22Rv1 (cell line): ENCODE measurements around the gene TGFBR2.

ENCODE experiments used
- H3K27ac ChIP-seq: fragments of 450-650 bp; 2 replicates; pipeline ENCODE4 v1.5.1; 2017
- ZFX ChIP-seq: fragments of 450-650 bp; IDR thresholded peaks from 2 replicates; pipeline ENCODE4 v1.6.1; 2017; ENCODE audit warnings: antibody characterized with exemption, borderline replicate concordance
- TF ChIP-seq, protein P1 (sequence below): fragments of 450-650 bp; IDR thresholded peaks from 2 replicates; pipeline ENCODE4 v1.5.1; 2017; ENCODE audit warnings: mild to moderate bottlenecking

The TGFBR2 gene

DNA sequence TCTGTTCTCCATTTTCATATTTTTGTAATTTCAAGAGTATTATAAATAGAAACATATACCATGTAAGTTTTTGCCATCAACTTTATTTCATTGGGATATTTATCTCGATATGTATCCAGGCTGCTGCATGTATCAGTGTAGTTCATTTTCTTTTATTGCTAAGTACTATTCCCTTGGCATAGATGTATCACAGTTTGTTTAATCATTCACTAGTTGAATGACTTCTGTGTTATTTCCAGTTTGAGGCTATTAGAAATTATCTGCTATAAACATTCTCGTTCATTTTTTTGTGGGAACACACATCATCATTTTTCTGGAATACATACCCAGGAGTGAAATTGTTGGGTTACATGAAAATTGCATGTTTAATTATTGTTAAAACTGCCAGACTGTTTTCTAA is 18.5 kb upstream of the TGFBR2 start:
- no peak overlapping the region for H3K27ac ChIP-seq
- TF ChIP-seq ZFX, result no peak

DNA sequence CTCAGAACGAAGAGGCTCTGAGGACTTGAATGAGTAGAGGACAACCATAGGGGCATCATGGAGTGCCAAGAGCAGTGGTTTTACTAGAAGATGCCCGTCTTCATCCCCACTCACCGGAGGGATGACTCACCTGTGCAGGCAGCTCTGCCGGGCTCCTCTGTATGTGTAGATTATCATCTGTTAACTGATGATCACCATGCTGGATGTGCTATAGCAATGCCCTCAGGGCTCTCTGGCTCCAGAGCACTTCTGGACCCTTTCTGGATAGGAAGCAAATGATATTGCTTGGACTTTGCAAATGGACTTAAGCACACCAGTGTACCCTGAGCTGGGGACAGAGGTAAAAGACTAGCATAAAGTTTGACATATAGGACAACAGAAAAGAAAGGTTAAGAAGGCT is 10.2 kb upstream of the TGFBR2 start:
- TF ChIP-seq ZFX, result no peak
- TF ChIP-seq, protein P1, sequence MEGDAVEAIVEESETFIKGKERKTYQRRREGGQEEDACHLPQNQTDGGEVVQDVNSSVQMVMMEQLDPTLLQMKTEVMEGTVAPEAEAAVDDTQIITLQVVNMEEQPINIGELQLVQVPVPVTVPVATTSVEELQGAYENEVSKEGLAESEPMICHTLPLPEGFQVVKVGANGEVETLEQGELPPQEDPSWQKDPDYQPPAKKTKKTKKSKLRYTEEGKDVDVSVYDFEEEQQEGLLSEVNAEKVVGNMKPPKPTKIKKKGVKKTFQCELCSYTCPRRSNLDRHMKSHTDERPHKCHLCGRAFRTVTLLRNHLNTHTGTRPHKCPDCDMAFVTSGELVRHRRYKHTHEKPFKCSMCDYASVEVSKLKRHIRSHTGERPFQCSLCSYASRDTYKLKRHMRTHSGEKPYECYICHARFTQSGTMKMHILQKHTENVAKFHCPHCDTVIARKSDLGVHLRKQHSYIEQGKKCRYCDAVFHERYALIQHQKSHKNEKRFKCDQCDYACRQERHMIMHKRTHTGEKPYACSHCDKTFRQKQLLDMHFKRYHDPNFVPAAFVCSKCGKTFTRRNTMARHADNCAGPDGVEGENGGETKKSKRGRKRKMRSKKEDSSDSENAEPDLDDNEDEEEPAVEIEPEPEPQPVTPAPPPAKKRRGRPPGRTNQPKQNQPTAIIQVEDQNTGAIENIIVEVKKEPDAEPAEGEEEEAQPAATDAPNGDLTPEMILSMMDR, result no peak
- peak overlapping the region; percentile 79; the same call in 1 of the 2 replicates for H3K27ac ChIP-seq

DNA sequence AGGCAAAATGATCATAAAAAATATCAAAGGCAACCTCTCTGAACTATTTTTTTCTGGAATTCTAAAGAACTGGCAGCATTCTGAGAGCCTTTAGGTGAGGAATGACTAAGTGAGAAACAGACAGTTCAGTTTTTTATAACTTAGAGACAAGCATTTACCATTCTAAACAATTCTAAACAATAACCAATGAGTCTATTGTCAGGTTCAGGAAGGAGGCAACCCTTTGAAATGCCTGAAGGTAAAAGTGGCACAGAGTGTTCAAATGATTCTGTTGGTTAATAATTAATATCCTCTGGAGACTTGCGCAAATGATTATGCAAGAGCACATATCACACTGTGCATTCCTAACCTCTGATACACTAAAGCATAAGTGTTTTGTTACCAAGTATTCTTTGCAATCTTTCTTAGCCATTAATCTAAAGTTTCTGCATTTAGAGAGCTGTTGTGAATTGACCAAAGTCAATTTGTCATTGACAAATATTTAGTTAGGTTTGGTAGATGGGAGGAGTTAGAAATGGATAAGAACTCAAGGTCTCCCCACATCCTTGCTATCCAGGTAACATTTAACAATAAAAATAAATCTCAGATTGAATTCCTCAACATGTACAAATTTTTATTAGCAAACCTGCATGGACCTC is 9.2 kb upstream of the TGFBR2 start:
- H3K27ac ChIP-seq, result peak overlapping the region; percentile 79
- TF ChIP-seq, protein P1, result no peak
- no peak for TF ChIP-seq ZFX

DNA sequence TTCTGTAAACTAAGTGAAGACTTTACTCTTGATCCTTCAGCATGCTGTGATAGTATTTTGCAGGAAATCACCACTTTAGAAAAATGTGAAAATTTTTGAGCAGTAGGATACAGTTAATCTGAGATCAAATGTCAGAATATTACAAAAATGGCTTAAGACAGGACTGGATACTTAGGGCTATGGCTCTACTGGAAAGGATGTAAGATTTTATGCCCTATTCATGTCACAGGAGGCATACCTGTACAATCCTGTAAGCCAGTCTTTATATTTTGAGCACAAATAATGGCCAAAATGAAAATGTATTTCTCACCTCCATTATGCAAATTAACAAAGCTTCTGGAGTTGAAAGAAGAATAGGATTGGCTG is 8.6 kb upstream of the TGFBR2 start:
- H3K27ac ChIP-seq, result peak overlapping the region; percentile 79
- no peak for TF ChIP-seq ZFX
- TF ChIP-seq, protein P1, result no peak

DNA sequence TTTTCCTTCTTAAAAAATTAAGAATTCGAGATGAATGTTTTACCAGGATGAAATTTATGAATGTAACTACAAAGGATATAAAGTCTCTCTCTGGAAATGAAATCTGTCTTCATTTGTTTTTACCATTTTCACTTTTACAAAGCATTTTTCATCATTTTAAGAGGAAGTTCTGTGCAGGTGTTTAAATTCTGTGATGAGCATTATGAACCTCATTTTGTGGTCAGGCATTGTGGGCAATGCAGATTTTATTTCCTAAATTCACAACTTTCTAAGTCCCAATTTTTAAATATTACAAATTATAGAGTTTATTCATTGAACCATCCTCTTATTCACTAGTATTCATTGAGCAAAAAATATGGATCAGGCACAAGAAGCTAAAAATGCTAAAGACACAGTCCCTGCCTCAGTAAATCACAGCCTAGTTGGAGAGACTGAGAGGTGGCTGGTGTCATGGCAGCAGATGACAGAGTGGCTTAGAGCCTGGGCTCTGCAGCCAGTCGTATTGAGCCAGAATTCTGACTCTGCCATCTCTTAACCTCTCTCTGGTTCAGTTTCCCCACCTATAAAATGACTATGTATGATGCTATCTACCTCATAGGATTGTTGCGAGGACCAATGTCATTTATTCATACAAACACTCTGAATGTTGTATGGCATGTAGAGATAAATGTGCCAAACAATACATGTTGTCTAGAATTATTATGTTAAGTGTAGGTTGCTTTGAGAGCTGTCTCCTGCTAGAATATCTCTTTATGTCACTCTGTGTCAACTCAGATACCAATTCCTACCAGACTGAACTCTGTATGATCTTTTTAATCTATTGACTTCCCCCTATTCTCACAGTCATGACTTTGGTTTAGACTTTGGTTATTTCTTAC is 7.5 kb upstream of the TGFBR2 start:
- H3K27ac ChIP-seq, result no peak overlapping the region

DNA sequence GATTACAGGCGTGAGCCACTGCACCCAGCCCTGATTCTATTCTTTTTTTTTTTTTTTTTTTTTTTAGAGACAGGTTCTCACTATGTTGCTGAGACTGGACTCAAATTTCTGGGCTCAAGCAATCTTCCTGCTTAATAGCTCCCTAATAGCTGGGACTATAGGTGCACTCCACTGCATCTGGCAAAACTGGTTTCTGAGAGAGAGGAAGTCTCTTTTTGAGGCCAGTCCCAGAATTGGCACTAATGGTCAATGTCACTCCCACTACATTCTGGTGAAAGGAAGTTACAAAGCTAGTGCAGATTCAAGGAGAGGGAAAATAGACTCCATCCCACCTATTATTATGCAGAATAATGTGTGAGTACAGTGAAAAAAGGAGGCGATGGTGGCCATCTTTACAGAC is 5.8 kb upstream of the TGFBR2 start:
- H3K27ac ChIP-seq, result no peak overlapping the region
- no peak for TF ChIP-seq ZFX
- TF ChIP-seq, protein P1, result no peak

More for the DNA sequence above, 7.5 kb upstream of the TGFBR2 start:
- TF ChIP-seq, protein P1, result no peak
- TF ChIP-seq ZFX, result no peak

DNA sequence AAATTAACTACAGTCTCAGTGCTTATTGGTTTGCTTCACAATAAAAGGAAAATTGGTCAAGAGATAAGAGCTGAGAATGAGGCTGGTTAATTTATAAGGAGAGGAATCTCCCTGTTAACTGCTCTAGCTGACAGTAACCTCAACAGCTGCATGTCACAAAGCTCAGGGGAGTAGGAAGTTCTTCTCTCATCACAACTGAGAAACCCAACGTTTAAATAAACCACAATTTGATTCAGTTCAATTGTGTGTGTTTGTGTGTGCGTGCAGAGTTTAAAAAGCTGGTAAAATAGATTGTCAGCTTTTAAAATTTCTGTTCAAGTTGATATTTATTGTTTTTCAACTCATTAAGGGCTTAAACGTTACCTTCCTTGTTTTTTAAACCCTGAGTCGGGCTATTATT is 3.5 kb upstream of the TGFBR2 start:
- H3K27ac ChIP-seq, result no peak overlapping the region
- TF ChIP-seq, protein P1, result no peak
- no peak for TF ChIP-seq ZFX
